ENCODE results near the gene ZC3H12C. TPM values are rescaled to one million over a fixed set of nuclear protein-coding genes. Genes with fewer than 3 reads are reported as not detected.

Gene ZC3H12C
- total and polyA plus RNA-seq, 10 of the 15 experiments (the other 5 are each of a cell fraction or from before 2014, with no cell fraction given) = 0.31 to 31.0 (median 3.7) TPM

- no peak for TF ChIP-seq WRNIP1 (IDR thresholded peaks at IDR 0.05; ENCODE audit: borderline replicate concordance, low read depth, low read length)
- TF ChIP-seq SIN3A (IDR thresholded peaks at IDR 0.05; ENCODE audit: low read depth, low read length) = no peak
- TF ChIP-seq, protein P1, sequence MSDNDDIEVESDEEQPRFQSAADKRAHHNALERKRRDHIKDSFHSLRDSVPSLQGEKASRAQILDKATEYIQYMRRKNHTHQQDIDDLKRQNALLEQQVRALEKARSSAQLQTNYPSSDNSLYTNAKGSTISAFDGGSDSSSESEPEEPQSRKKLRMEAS (IDR thresholded peaks at IDR 0.05; ENCODE audit: low read depth, low read length) = no peak
- no peak for TF ChIP-seq BACH1 (IDR thresholded peaks at IDR 0.05; ENCODE audit: borderline replicate concordance)
- no peak for TF ChIP-seq POLR2A (IDR thresholded peaks at IDR 0.05; ENCODE audit: low read depth, low read length)
- no peak for TF ChIP-seq SUZ12 (IDR thresholded peaks at IDR 0.05; ENCODE audit: unreplicated experiment)
- no peak for TF ChIP-seq STAT1 (conservative IDR thresholded peaks at IDR 0.05)
- no peak for TF ChIP-seq NFYA (IDR thresholded peaks at IDR 0.05; ENCODE audit: borderline replicate concordance, low read depth, low read length)
These were observed 85.9 kb downstream of the ZC3H12C start (continued) for GRCh38 chr11:110179064-110179463.

GRCh38 chr11:110182886-110183285, 89.7 kb downstream of the ZC3H12C start:
- in situ Hi-C loops (cut with MboI) = no loop called here
- Histone ChIP-seq H2AFZ (ENCODE audit: control insufficient read depth, low read depth, low read length) (no peak overlapping the region), H3K27ac (ENCODE audit: control insufficient read depth, insufficient read depth) (no peak overlapping the region)

More at GRCh38 chr11:110182886-110183285, 89.7 kb downstream of the ZC3H12C start:
- no peak overlapping the region for H3K9ac ChIP-seq (ENCODE audit: control insufficient read depth, insufficient read depth, low read length)
- ChIA-PET CTCF (interaction anchor here (0.8 to 1.6 kb wide), 2 partner anchors 14 to 19 kb away, joined by 3 read pairs; no protein-coding TSS in a partner anchor), SMC1A (ENCODE audit: uncharacterized antibody, unreplicated experiment) (interaction anchor here (1.2 kb wide), 1 partner anchor 1100 kb away, joined by 3 read pairs; no protein-coding TSS in a partner anchor), RAD21 (ENCODE audit: unreplicated experiment) (interaction anchor here (1.2 kb wide), 1 partner anchor 183 kb away, joined by 3 read pairs; no protein-coding TSS in a partner anchor), POLR2A (no interaction called here)
- H3K9me3 ChIP-seq (replicated peaks; ENCODE audit: control insufficient read depth, insufficient read depth, low read length) = no peaks in the 10 kb centered on the region
- H3K27me3 ChIP-seq (replicated peaks in 1 of 2; ENCODE audit: control insufficient read depth in 2 of 2, insufficient read depth in 2 of 2, low read length in 1 of 2) = peaks cover 0 to 3% of the 10 kb centered on the region in 2 experiments; a peak in 2 of 4 replicates
- ATAC-seq = no peak
- no peaks in the 10 kb centered on the region for H3K79me2 ChIP-seq (ENCODE audit: control insufficient read depth, insufficient read depth, low read length)
- TF ChIP-seq SIX5 (IDR thresholded peaks at IDR 0.05; ENCODE audit: low read depth, low read length, severe bottlenecking) (no peak), NFYA (IDR thresholded peaks at IDR 0.05; ENCODE audit: borderline replicate concordance, low read depth, low read length) (no peak), BMI1 (IDR thresholded peaks at IDR 0.05; ENCODE audit: borderline replicate concordance) (no peak), CHD1 (IDR thresholded peaks at IDR 0.05; ENCODE audit: low read depth, low read length) (no peak), IRF4 (IDR thresholded peaks at IDR 0.05; ENCODE audit: low read depth, low read length) (no peak), PML (IDR thresholded peaks at IDR 0.05; ENCODE audit: low read length) (no peak)
- no TSS peak for BruUV-seq (replicated peaks)
- intact Hi-C loops (cut with micrococcal nuclease; ENCODE audit: unreplicated experiment) = no loop called here
- H3K4me3 ChIP-seq = no peak overlapping the region
- H3K36me3 ChIP-seq (ENCODE audit: control insufficient read depth in 2 of 2, insufficient read depth in 2 of 2, low read length in 1 of 2) = no peaks in the 10 kb centered on the region
- DNase-seq (ENCODE audit: low read depth, low spot score) = no peak
- no peak for FAIRE-seq
- no peak overlapping the region for H3K4me2 ChIP-seq (ENCODE audit: control insufficient read depth, insufficient read depth)
- H3K4me1 ChIP-seq (ENCODE audit: control insufficient read depth, insufficient read depth, low read length) = 0 out of 2 replicates have a peak, but pooled peaks cover 3% of the 10 kb centered on the region
- WGBS (ENCODE audit: insufficient coverage, insufficient replicate concordance, low lambda C conversion rate, missing lambda C conversion rate) = 58% methylated on average over 5 of the region's 5 CpGs
- no peaks in the 10 kb centered on the region for H4K20me1 ChIP-seq (ENCODE audit: control insufficient read depth, insufficient read depth)
